Effector memory CD4-positive, alpha-beta T cell (primary cell): Measurements from ENCODE around the gene PTP4A2.

ENCODE experiments used
- DNase-seq, 3 donors: peaks; one replicate each; pipeline ENCODE4 v3.0.0-alpha.2; 2020
- H3K27ac ChIP-seq: 2 replicates; pipeline ENCODE4 v1.7.0; 2013; ENCODE audit warnings: mild to moderate bottlenecking, low read length, moderate library complexity; ENCODE audit not compliant: insufficient read depth, poor library complexity, severe bottlenecking
- H3K27me3 ChIP-seq: replicated peaks from 2 replicates; pipeline ENCODE4 v1.7.0; 2013; ENCODE audit warnings: mild to moderate bottlenecking, low read length; ENCODE audit not compliant: insufficient read depth, control insufficient read depth, poor library complexity, severe bottlenecking
- H3K36me3 ChIP-seq: 2 replicates; pipeline ENCODE4 v1.7.0; 2013; ENCODE audit warnings: mild to moderate bottlenecking, low read length, moderate library complexity; ENCODE audit not compliant: control insufficient read depth, insufficient read depth
- H3K4me1 ChIP-seq: 2 replicates; pipeline ENCODE4 v1.7.0; 2013; ENCODE audit warnings: low read length, mild to moderate bottlenecking; ENCODE audit not compliant: control insufficient read depth, insufficient read depth, poor library complexity, severe bottlenecking
- H3K4me3 ChIP-seq: 2 replicates; pipeline ENCODE4 v1.7.0; 2013; ENCODE audit warnings: low read length, low read depth, mild to moderate bottlenecking; ENCODE audit not compliant: insufficient read depth, poor library complexity, severe bottlenecking
- H3K9me3 ChIP-seq: 2 replicates; pipeline ENCODE4 v1.7.0; 2013; ENCODE audit warnings: mild to moderate bottlenecking, low read length, moderate library complexity; ENCODE audit not compliant: control insufficient read depth

Gene PTP4A2

DNA sequence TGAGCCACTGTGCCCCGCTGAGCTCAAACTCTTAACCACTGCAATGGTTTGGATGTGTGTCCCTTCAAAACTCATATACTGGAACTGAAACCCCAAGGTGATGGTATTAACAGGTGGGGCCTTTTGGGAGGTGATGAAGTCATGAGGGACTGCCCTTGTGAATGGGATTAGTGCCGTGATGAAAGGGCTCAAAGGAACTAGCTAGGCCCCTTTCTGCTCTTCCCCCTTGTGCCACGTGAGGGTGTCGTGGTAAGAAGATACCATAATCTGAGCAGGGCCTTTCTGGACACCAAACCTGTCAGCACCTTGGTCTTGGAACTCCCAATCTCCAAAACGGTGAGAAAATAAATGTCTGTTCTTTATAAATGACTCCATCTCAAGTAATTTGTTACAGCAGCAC is 76.8 kb downstream of the PTP4A2 start:
- H3K27me3 ChIP-seq: no peaks in the 10 kb centered on the region
- no peak for DNase-seq

GRCh38 chr1:31860581-31860980 is 77.6 kb downstream of the PTP4A2 start:
- DNase-seq: no peak
- no peak overlapping the region for H3K27ac ChIP-seq
- H3K27me3 ChIP-seq: no peaks in the 10 kb centered on the region
- H3K4me1 ChIP-seq: no peaks in the 10 kb centered on the region
- H3K36me3 ChIP-seq: no peaks in the 10 kb centered on the region
- no peak overlapping the region for H3K4me3 ChIP-seq
- no peaks in the 10 kb centered on the region for H3K9me3 ChIP-seq

More for the DNA sequence above, 76.8 kb downstream of the PTP4A2 start:
- Histone ChIP-seq H3K27ac (no peak overlapping the region), H3K9me3 (no peaks in the 10 kb centered on the region), H3K4me3 (no peak overlapping the region), H3K4me1 (no peaks in the 10 kb centered on the region), H3K36me3 (no peaks in the 10 kb centered on the region)

DNA sequence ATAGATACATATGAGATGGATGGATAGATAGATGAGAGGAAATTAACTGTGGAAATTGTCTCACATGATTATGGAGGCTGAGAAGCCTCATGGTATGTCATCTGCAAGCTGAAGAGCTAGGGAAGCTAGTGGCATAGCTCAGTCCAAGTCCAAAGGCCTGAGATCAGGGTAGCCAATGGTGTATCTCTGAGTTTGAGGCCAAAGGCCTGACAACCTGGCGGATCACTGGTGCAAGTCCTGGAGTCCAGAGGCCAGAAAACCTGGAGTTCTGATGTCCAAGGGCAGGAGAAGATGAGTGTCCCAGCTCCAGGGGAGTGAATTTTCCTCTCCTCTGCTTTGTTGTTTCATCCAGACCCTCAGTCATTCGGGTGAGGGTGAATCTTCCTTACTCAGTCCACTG is 78.4 kb downstream of the PTP4A2 start:
- no peak for DNase-seq
- no peaks in the 10 kb centered on the region for H3K9me3 ChIP-seq
- H3K4me1 ChIP-seq: no peaks in the 10 kb centered on the region

DNA sequence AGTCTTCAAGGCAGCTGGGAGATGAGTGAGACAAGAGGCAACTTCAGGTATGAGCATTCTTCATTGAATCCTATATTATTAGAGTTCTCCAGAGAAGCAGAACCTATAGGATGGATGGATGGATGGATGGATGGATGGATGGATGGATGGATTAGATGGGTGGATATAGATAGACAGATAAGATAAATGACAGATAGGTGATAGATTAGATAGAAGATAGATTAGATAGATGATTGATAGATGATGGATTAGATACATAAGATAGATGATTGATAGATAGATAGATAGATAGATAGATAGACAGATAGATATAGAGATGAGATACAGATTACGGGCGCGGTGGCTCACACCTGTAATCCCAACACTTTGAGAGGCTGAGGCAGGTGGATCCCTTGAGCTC is 79.1 kb downstream of the PTP4A2 start:
- no peaks in the 10 kb centered on the region for H3K27me3 ChIP-seq
- H3K9me3 ChIP-seq: no peaks in the 10 kb centered on the region
- no peak overlapping the region for H3K27ac ChIP-seq
- H3K4me3 ChIP-seq: no peak overlapping the region
- no peaks in the 10 kb centered on the region for H3K36me3 ChIP-seq
- DNase-seq: no peak
- H3K4me1 ChIP-seq: no peaks in the 10 kb centered on the region

More for the DNA sequence above, 78.4 kb downstream of the PTP4A2 start:
- Histone ChIP-seq H3K36me3 (no peaks in the 10 kb centered on the region), H3K27me3 (no peaks in the 10 kb centered on the region), H3K4me3 (no peak overlapping the region), H3K27ac (no peak overlapping the region)

DNA sequence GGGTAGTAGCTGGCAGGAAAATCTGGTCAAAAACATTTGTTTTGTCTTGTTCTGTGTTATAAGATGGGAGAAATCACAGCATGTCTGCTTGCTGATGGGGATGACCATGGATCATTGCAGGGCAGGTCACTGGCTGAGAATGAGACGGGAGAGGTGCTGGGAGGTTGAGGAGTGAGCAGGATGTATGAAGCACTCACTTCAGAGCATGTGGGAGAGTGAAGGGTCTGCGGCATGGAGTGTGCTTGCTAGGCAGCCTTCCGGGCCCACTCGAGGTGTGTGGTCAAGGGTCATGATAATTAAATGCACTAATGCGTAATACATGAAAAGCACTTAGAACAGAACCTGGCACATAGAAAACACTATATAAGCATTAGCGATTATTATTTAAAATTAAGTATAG is 80.3 kb downstream of the PTP4A2 start:
- DNase-seq: no peak

More for the DNA sequence above, 80.3 kb downstream of the PTP4A2 start:
- Histone ChIP-seq H3K9me3 (no peaks in the 10 kb centered on the region), H3K27me3 (no peaks in the 10 kb centered on the region), H3K4me1 (no peaks in the 10 kb centered on the region), H3K36me3 (no peaks in the 10 kb centered on the region), H3K27ac (no peak overlapping the region), H3K4me3 (no peak overlapping the region)
